SU-DHL-6 (cell line): ENCODE measurements around the gene ZNF22.

Experiments
- H2AFZ ChIP-seq: fragments of 200-600 bp; sonication (generic); 2 replicates; pipeline ENCODE4 v1.6.1; 2014; ENCODE audit warnings: low read depth, mild to moderate bottlenecking, moderate library complexity, mixed read lengths, antibody characterized with exemption, low read length; ENCODE audit not compliant: severe bottlenecking
- H3F3A ChIP-seq: fragments of 200-600 bp; shearing (Covaris generic); 2 replicates; pipeline ENCODE4 v1.6.0; 2016; ENCODE audit warnings: antibody characterized with exemption, mild to moderate bottlenecking; ENCODE audit not compliant: insufficient read depth
- H3K27ac ChIP-seq: fragments of 200-600 bp; sonication (generic); 2 replicates; pipeline ENCODE4 v1.5.1; 2016; ENCODE audit warnings: low read depth, mild to moderate bottlenecking, low read length, moderate library complexity, mixed read lengths
- H3K27me3 ChIP-seq: fragments of 200-600 bp; sonication (generic), shearing (Covaris generic); 2 replicates; pipeline ENCODE4 v1.6.0; 2014; ENCODE audit warnings: mild to moderate bottlenecking, low read length
- H3K36me3 ChIP-seq: fragments of 200-600 bp; sonication (generic); 2 replicates; pipeline ENCODE4 v1.6.1; 2014; ENCODE audit warnings: mild to moderate bottlenecking, low read length, mixed read lengths
- H3K4me2 ChIP-seq: fragments of 300-600, 200-600 bp; shearing (Covaris generic), sonication (generic); 2 replicates; pipeline ENCODE4 v1.6.0; 2014; ENCODE audit warnings: low read length, low read depth, mild to moderate bottlenecking; ENCODE audit not compliant: poor library complexity, severe bottlenecking
- H3K4me3 ChIP-seq: fragments of 200-600 bp; sonication (generic); 2 replicates; pipeline ENCODE4 v1.5.1; 2014; ENCODE audit warnings: antibody characterized with exemption, low read length, mild to moderate bottlenecking, mixed read lengths; ENCODE audit not compliant: insufficient read depth, poor library complexity, severe bottlenecking
- H3K79me2 ChIP-seq: fragments of 200-600 bp; sonication (generic); 2 replicates; pipeline ENCODE4 v1.6.1; 2014; ENCODE audit warnings: mild to moderate bottlenecking, low read length, moderate library complexity; ENCODE audit not compliant: insufficient read depth
- H3K9ac ChIP-seq: fragments of 200-600 bp; sonication (generic); 2 replicates; pipeline ENCODE4 v1.7.0; 2014; ENCODE audit warnings: mild to moderate bottlenecking, low read length
- H3K9me2 ChIP-seq: fragments of 200-600 bp; sonication (generic); replicated peaks from 2 replicates; pipeline ENCODE4 v1.6.1; 2014; ENCODE audit warnings: low read length; ENCODE audit not compliant: insufficient read depth
- H3K9me3 ChIP-seq: fragments of 200-600 bp; sonication (generic); 2 replicates; pipeline ENCODE4 v1.6.1; 2014; ENCODE audit warnings: low read length, mixed read lengths; ENCODE audit not compliant: insufficient read depth
- H4K20me1 ChIP-seq: fragments of 200-600 bp; sonication (generic); 2 replicates; pipeline ENCODE4 v1.6.1; 2014; ENCODE audit warnings: low read depth, mild to moderate bottlenecking, antibody characterized with exemption, low read length, moderate library complexity, mixed read lengths
- CTCF ChIP-seq: fragments of 200-600 bp; sonication (generic); IDR thresholded peaks from one replicate; pipeline ENCODE4 v1.5.1; 2017; ENCODE audit warnings: antibody characterized with exemption, mild to moderate bottlenecking, low read length, moderate library complexity; ENCODE audit not compliant: insufficient read depth, poor library complexity, severe bottlenecking
- EZH2phosphoT487 ChIP-seq: fragments of 200-600 bp; sonication (generic), shearing (Covaris generic); conservative IDR thresholded peaks from 2 replicates; pipeline ENCODE4 v1.6.1; 2018; ENCODE audit warnings: mild to moderate bottlenecking, antibody characterized with exemption, low read length, moderate library complexity, mixed read lengths

Gene ZNF22

GRCh38 chr10:44954042-44954441 is 46.7 kb upstream of the ZNF22 start:
- no peak for TF ChIP-seq CTCF
- no peak for TF ChIP-seq EZH2phosphoT487
- H3K4me3 ChIP-seq: no peak overlapping the region
- H3F3A ChIP-seq: no peaks in the 10 kb centered on the region
- no peaks in the 10 kb centered on the region for H3K79me2 ChIP-seq
- no peak overlapping the region for H3K4me2 ChIP-seq
- H3K27ac ChIP-seq: no peak overlapping the region
- H3K9me3 ChIP-seq: no peaks in the 10 kb centered on the region
- H3K9me2 ChIP-seq: no peaks in the 10 kb centered on the region
- no peaks in the 10 kb centered on the region for H3K36me3 ChIP-seq
- H3K27me3 ChIP-seq: no peaks in the 10 kb centered on the region
- H2AFZ ChIP-seq: no peak overlapping the region
- H4K20me1 ChIP-seq: no peaks in the 10 kb centered on the region
- no peak overlapping the region for H3K9ac ChIP-seq

DNA sequence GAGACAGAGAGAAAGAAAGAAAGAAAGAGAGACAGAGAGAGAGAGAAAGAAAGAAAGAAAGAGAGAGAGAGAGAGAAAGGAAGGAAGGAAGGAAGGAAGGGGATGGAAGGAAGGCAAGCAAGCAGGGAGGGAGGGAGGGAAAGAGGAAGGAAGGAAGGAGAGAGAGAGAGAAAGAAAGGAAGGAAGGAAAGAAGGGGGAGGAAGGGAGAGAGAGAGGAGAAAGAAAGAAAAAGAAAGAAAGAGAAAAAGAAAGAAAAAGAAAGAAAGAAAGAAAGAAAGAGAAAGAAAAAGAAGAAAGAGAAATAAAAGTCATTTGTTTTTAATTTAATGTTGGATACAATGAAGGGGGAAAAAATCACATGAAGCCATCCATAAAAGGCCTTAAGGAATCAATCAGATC is 45.8 kb upstream of the ZNF22 start:
- Histone ChIP-seq H3K27ac (no peak overlapping the region), H3K9ac (no peak overlapping the region), H3K79me2 (no peaks in the 10 kb centered on the region), H3K9me3 (no peaks in the 10 kb centered on the region), H3K4me3 (no peak overlapping the region), H3K36me3 (no peaks in the 10 kb centered on the region), H2AFZ (no peak overlapping the region), H3K9me2 (no peaks in the 10 kb centered on the region), H3K4me2 (no peak overlapping the region), H4K20me1 (no peaks in the 10 kb centered on the region), H3K27me3 (no peaks in the 10 kb centered on the region), H3F3A (no peaks in the 10 kb centered on the region)
- no peak for TF ChIP-seq CTCF
- TF ChIP-seq EZH2phosphoT487: no peak

DNA sequence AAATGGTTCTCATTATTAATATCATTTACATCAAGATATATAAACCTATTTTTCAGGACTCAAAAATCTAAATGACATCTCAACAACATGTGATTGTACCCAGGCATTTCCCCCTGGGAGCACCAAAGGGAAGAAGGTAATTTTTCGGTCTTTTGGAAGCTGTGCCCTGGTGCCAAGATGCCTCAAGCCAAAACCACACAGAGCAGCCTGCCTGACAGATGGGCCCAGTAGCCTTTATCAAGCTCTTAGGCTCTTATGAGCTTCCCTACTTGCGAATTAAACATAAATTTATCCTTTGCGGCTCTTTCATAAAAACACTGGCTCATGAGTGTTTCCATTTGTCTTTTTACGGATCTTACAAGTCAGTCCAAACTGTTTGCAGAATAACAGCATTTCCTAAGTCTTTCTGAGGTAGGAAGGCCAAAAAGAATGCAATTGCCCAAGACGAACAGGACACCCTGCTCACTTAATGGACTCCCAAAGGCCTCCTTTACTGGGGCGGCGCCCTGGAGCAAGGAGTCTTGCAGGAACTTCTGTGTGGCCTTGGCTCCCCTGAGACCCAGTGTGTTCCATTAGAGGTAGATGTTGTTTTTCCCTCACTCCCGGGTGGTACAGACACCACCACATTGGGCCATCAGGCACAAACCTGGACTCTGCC is 45.2 kb upstream of the ZNF22 start:
- Histone ChIP-seq H3K36me3 (no peaks in the 10 kb centered on the region), H2AFZ (no peak overlapping the region), H4K20me1 (no peaks in the 10 kb centered on the region), H3K9me2 (no peaks in the 10 kb centered on the region), H3K79me2 (no peaks in the 10 kb centered on the region), H3K27ac (no peak overlapping the region), H3K9me3 (no peaks in the 10 kb centered on the region), H3F3A (no peaks in the 10 kb centered on the region), H3K27me3 (no peaks in the 10 kb centered on the region), H3K4me2 (no peak overlapping the region), H3K4me3 (no peak overlapping the region), H3K9ac (no peak overlapping the region)
- no peak for TF ChIP-seq EZH2phosphoT487
- no peak for TF ChIP-seq CTCF
